Measurements from ENCODE around the gene KEL.
"Not testable (repeated sequence)": the region's sequence is repeated elsewhere in the genome, so short reads cannot be mapped to it uniquely, and the experiment has no call there.

Gene KEL, protein sequence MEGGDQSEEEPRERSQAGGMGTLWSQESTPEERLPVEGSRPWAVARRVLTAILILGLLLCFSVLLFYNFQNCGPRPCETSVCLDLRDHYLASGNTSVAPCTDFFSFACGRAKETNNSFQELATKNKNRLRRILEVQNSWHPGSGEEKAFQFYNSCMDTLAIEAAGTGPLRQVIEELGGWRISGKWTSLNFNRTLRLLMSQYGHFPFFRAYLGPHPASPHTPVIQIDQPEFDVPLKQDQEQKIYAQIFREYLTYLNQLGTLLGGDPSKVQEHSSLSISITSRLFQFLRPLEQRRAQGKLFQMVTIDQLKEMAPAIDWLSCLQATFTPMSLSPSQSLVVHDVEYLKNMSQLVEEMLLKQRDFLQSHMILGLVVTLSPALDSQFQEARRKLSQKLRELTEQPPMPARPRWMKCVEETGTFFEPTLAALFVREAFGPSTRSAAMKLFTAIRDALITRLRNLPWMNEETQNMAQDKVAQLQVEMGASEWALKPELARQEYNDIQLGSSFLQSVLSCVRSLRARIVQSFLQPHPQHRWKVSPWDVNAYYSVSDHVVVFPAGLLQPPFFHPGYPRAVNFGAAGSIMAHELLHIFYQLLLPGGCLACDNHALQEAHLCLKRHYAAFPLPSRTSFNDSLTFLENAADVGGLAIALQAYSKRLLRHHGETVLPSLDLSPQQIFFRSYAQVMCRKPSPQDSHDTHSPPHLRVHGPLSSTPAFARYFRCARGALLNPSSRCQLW

DNA sequence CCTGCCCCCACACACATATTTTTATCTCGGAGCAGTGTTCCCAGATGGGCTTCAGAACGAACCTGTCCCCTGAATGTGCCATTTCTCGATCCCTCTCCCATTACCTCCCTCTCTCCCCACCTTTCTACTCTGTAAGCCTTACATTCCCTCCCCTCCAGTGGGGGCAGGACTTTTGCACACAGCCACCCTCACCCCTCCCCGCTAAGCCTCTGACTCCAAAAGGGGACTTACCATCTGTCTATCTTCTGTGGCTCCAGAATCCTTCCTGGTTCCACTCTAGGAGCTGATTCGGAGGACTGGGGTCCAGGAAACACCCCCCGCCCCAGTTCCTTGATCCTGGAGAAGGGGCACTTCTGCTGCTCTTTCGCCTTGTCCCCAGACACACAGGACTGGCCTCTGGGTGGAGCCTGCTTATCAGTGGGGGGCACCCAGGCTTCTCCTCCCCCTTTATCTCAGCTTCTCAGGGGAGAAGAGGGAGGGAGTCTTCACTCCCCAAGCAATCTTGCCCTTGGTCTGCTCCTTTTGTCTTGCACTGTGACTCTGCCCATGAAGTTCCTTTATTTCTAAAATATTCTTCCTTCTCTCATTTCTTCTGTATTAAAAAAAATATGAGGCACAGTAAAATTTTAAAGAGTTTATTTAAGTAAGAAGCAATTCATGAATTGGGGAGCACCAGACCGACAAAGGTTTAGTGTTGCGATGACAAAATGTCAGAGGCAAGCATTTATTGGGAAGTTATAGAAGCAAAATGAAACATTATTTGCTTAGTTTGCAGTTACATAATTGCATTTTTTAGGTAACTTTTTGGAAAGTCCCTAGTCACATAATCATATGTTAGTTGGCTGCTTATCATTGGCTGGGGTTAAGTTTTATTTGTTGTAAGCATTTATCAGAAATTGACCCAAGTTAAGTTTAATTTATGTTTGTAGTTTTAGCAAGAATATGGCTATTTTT lies at the start of gene KEL:
Gene KEL (minus strand): TSS at position 391 of the 954 bp plus-strand sequence. CDS start 157 bp downstream, at position 234.
- no peak for FAIRE-seq

DNA sequence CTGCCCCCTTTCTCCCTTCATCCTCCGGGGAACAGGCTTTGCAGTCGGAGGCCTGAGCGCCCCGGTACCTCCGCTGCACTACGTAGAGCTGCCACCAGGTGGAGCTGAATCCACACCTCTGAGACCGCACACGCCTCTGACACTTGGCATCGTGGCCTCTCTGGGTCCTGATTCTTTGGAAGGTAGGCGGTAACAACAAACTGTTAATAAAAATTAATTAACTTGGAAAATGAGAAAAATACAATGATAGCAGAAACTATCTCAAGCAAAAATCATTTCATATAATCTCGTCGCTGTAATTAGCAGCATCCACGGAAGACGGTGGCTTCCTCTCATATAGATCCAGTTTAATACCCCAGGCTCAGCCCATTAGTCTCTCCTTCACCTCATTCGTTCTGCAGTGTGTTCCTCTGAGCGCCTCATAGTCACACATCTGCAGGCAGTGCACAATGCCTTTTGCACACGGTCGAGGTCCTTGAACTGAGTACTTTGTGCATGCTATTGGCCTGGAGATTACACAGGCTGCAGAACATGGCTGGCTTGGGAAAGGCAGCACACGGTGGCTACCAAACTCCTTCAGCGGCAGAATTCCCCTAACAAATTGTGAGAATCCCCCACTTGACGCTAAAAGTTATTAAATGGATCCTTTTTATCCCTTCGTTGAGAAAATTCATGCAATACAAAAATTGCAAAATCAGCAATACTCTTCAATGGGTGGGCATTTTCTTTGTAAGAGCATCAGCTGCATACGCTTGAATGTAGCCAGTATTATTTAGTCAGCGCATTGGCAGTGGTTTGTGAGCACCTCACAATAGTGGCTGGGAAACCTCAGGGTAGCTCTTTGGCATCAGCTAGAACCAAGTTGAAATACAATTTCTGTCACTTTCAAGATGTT lies 46.1 kb upstream of the KEL start:
- FAIRE-seq (no peak), DNase-seq (ENCODE audit: low spot score) (peak; percentile 69)

More for the DNA sequence above, at the start of gene KEL:
- no peak for DNase-seq (ENCODE audit: low spot score)

DNA sequence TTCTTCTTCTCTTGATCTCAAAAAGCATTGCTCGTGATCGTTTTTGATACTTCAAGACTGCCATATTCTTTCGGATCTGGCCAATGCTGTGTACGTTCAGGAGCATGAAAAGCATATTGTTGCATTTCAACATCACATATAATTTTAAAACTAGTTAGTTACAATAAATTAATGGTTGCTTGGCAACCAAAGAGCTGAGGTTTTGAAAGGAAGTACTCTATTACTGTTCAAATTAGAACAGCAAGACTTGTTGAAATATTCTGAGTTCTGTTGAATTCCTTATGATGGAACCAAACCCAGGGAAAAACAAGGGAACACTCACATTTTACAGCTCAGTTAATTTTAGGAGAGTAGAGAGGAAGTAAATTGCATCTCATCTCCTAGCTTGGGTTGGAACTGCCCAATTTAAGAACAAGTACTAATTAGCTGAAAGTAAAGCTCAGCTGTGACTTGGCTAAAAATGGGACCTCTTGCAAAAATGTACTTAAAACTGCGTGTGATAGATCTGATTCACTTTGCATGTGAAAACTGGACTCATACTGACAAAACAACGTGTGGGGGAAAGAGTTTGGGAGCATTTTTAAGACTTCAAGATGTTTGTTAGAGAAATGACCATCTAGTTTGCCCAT lies 43.6 kb upstream of the KEL start:
- DNase-seq (ENCODE audit: low spot score) (no peak), FAIRE-seq (no peak)

DNA sequence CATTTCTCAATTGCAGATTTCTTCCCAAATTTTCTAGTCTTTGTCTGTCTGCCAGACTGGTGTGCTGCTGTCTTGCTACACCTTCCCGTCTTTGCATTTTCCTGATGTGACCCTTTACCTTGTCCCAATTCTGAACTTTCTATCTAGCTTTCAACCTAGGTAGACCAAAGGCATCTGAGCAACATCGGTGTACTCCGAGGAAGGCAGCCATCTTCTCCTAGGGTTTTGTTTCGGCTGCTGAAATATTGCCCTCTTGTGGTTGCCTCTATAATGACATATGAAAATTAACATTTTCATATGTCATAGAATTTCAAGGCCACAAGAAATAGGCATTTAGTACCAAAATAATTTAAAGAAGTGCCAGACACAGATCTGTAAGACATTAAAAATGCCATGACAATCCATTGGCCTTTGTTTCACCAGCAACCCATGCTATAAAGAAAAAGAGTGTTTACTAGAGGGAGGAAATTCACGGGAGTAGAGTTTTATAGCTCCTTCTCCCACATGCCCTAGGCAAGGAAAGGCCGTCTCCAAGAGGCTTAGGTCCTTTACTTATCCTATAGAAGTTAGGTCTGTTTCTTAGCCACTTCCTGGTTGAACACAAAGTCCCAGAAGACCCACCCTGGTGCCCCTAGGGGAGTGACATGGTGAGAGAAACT lies 41.4 kb upstream of the KEL start:
- no peak for FAIRE-seq
- peak; percentile 54 for DNase-seq (ENCODE audit: low spot score)

DNA sequence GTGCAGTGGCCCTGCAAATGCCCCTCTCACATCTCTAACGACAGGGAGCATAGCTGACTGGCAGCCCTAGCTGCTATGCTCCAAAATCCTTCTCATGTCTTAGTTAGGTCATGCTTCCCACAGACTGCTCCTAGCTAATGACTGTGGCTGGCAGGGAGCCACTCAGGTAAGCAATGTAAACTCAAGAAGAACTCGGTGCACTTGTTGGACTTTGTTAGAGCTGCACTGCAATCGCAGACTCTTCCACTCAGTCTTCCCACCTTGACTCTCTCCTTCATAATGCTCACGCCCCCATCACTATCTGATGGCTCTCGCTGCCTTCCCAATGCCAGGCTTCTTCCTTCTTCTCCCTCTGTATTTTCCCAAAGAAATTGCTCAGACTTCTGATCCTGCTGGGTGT lies 40.7 kb upstream of the KEL start:
- DNase-seq (ENCODE audit: low spot score) (no peak), FAIRE-seq (no peak)

DNA sequence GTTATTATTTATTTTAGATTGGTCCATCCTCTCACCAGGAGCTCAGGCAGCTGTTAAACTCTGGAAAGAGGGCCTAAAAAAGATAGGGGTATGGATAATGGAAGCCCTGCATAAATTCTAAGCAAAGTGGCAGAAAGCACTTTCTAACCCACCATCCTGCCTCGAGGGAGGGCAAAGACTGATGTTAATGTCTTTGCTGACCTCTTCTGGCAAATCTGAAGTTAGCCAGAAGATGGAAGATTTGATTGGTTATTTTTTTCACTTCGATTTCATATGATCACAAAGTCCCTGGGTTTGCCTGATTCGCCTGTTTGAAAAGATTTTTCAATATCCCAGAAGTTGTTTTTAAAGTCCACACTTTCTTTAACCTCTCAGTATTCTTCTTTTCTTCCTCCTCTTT lies 39.9 kb upstream of the KEL start:
- FAIRE-seq, result no peak

DNA sequence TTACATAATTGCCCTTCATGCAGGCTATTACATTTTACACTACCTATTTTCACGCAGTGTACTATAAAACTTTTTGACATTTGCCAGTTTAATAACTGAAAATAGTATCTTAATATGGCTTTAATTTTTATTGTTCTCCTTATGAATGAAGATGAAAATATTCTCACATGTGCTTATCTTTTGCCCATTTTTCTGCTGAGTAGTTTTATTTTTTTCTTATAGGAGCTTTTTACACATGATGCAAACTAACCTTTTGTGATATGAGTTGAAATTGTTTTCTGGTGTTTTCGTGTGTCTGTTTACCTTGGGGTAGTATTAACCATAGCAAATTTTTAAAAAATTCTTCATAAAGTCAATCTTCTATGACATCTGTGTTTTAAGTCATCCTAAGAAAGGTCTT lies 38.5 kb upstream of the KEL start:
- FAIRE-seq (no peak), DNase-seq (ENCODE audit: low spot score) (no peak)

More for the DNA sequence above, 39.9 kb upstream of the KEL start:
- DNase-seq (ENCODE audit: low spot score), result peak; percentile 36

DNA sequence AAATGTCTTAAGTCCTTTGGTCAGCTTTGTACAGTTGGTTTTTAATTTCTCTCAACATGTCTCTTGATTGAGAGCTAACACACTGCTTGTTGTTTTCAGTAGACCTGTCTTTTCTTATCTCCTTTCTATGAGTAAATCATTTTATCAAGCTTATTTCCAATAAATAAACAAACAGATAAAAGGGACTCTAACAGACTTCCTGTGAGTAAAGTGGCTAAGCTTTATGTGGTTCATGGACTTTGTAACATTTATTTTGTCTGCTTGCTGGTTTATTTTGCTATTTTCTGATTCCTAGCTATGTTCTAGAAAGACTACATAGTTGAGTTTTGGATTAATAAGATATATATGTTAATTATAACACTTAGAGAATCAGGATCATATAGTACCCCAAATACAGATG lies 37.6 kb upstream of the KEL start:
- DNase-seq (ENCODE audit: low spot score) (no peak), FAIRE-seq (no peak)

DNA sequence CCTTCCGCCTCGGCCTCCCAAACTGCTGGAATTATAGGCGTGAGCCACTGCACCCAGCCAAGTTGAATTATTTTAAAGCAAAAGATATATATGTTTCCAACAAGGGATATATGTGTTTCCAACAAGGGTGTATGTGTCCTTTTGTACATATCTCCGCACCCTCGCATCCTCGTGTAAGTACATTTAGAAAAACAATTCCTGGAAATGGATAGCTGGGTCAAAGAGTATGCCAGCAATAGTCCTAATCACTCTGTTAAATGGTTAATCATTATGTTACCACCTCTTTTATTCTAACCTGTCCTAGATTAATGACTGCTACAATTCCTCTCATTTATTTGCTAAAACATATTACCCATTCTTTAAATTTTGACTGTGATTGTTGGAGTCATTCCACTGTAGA lies 36.8 kb upstream of the KEL start:
- DNase-seq (ENCODE audit: low spot score) (no peak), FAIRE-seq (no peak)

DNA sequence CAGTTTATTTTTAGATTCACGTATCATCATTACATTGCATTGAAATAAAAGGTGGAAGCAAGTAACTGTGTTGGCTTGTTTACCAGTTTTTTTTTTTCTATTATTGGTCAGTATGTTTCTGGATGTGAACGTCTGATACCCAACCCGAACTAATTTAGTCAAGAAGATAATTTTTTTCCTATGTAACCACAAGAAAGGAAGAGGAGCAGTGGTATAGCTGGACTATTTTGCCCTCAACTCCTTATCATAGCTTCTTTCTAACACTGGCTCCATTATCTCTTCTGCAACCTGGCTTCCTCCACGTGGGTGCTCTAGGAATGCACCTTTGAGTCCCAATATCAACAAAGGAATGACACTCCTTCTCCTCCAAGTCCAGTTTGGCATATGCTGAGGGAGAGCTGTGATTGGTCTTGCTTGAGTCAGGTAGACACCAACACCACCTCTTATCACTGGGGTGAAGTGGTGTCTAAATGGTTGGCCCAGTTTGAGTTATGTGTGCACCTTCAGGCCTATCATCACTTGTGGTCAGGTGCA lies 35.4 kb upstream of the KEL start:
- FAIRE-seq (no peak), DNase-seq (ENCODE audit: low spot score) (no peak)

DNA sequence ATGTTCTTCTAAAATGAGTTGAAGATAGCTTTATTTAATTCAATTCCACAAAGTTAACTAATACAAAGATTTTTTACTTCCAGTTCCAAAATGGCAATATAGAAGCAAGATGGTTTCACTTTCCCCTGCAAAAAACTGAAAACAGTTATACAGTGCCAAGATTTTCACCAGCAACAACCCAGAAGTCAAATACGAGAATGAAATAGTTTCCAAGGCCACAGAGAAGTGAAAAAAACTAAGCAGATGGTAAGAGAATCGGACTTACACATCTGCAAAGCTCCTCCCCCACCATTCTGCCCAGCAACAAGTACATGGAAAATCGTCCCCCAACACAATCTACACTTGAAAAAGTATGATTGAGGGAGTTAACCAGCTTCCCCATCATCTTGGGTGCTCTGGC lies 30.3 kb upstream of the KEL start:
- no peak for FAIRE-seq
- no peak for DNase-seq (ENCODE audit: low spot score)

DNA sequence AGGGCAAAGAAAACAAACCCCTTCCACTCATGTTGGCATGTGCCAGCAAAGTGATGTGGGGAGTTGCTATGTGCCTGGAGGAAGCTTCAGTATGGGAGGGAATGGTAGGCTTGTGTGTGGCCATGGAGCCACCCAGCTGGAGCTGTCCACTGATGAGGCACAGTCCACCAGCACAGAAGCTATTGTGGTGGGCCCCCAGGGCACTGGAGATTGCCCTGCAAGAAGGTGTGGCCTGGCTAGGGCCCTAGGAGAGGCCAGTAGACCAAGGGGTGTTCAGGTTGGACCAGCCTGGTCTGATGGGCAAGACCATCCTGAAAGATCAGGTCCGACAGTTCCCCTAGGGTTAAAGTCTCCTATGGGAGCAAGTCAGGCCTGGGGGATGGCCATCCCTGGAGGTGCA lies 22.1 kb upstream of the KEL start:
- no peak for FAIRE-seq
- DNase-seq (ENCODE audit: low spot score), result no peak

DNA sequence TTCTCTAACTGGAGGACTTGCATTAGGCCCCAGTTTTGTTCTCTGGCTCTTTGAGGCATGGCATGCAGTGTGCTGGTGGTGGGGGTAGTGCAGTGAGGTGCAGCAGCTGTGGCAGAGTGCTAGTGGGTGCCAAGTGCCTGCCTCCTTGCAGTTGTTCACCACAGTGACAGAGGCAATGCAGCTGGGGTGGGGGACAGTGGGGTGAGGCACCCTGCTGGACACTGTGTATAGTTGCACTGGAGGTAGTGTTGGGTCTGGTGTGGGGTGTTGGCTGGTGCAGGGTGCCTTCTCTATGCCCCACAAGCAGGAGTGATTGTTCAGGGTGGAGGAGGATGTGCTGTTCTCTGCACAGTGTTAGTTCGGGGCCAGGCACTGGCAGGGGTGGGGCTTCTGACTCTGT lies 21.7 kb upstream of the KEL start:
- DNase-seq (ENCODE audit: low spot score), result no peak
- FAIRE-seq, result no peak

DNA sequence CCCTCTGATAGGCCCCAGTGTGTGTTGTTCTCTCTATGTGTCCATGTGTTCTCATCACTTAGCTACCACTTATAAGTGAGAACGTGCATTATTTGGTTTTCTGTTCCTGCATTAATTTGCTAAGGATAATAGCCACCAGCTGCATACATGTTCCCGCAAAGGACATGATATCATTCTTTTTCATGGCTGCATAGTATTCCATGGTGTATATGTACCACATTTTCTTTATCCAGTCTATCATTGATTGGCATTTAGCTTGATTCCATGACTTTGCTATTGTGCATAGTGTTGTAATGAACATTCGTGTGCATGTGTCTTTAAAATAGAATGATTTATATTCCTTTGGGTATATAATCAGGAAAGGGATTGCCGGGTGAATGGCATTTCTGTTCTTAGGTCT lies 16.2 kb upstream of the KEL start:
- not testable (repeated sequence) for FAIRE-seq; DNase-seq (ENCODE audit: low spot score)

DNA sequence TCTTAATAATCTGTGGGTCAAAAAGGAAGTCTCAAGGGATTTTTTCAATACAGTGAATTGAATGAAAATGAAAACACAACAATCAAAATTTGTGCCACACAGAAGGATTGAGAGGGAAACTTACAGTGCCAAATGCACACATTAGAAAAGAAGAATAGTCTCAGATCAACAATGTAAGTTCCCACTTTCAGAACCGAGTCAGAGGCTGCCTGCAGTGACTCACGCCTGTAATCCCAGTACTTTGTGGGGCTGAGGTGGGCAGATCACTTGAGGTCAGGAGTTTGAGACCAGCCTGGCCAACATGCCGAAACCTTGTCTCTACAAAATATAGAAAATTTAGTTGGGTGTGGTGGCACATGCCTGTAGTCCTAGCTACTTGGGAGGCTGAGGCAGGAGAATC lies 12.5 kb upstream of the KEL start:
- DNase-seq (ENCODE audit: low spot score), result no peak
- FAIRE-seq, result no peak

DNA sequence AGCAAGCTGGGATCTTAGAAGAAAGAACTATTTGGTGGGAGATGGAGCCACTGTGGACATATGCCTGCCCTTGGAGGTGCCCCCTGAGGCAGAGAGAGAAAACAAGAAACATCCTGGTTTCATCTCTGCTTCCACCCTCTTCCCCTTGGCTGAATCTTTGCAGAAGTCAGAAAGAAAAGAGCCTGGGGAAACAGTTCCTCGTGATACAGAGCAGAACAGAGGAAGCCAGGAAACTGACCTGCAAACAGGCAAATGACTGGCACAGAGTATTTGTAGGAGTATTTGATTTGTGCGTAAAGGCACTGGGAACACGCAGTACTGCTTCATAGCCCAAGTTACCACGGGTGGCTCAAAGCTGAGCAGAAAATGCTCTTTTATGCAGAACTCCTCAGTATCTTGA lies 7.0 kb upstream of the KEL start:
- no peak for DNase-seq (ENCODE audit: low spot score)
- FAIRE-seq, result no peak

DNA sequence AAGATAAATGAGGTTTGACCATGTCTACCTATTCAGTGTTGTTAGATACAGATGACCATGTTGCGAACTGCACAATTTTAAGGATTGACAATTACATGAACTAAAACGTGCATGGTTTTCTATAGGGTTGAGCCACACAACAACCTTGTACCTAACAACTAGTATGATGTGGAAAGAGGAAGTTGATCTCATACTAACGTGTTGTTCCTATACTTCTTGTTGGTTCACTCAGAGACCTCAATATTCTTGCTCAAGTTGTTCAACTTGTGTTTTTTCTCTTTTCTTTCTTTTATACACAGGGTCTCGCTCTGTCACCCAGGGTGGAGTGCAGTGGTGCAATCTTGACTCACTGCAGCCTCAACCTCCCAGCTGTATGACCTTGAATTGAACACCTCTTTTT lies 6.1 kb upstream of the KEL start:
- DNase-seq (ENCODE audit: low spot score), result no peak
- no peak for FAIRE-seq

DNA sequence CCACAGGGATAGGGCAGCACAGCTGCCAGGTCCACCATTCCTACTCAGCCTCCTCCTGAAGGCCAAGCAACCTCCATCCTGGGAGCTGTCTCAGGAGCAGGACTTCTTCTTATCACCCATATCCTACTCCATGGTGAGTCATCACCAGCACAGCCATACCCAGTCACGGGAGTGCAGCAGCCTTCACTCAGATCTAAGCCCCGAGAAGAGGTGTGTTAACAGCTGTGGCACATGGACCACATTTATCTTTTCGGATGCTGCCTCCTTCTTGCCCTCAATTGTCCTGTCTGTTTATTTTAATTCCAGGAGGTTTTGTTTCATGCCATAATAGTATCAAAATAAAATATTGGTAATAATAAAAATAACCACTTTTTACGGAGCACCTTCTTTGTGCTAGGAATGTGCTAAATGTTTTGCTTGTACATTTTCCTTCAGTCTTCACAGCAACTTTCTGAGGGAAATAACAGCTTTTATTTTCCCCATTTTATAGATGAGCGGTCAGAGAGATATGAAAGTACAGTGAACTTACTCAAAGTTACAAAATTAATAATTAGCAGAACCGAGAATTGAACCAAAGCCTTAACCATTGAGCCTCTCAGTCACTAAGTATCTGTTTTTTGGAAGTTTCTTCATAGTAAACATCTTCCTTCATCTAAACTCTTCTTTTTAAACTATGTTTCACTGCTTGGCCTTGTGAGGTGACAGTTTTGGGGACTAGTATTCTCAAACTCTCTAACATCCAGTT lies 2.5 kb upstream of the KEL start:
- FAIRE-seq (no peak), DNase-seq (ENCODE audit: low spot score) (peak; percentile 35)

DNA sequence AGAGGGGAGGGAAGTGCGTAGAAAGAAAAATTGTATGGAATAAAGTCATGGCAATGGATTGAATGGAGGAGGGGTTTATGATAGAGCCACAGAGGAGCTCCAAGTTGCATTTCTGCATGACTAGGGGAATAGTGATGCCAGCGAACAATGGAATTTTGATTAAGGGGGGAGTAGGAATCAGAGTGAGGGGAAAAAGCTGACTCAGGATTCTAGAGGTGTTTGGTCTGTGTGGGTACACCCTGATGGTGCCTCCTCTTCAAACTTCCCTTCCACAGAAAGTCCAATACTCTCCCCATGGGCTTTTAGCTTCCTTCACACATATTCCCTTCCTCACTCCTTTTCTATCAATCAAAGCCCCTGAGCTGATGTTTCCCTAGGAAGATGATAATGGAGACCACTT lies 1.8 kb upstream of the KEL start:
- DNase-seq (ENCODE audit: low spot score) (no peak), FAIRE-seq (no peak)

Measured in urothelium cell line (cell line).